ENCODE measurements around the gene EPS8L3. TPM values are rescaled to one million over a fixed set of nuclear protein-coding genes. Genes with fewer than 3 reads are reported as not detected.

EPS8L3 gene
- total RNA-seq, 1 experiment from 2014 or later, result 0.17 TPM

Other genes starting within 250 kb of the EPS8L3 start
- 0.42 to 0.73 TPM (median 0.44 TPM) in 3 replicates for gene GPR61, start 224.1 kb downstream of the EPS8L3 start, total RNA-seq (2021)
- gene GNAI3, start 215.3 kb downstream of the EPS8L3 start, total RNA-seq (2021), result 7.1 to 7.2 TPM (median 7.1 TPM) in 3 replicates
- 0.14 TPM in 1 of 3 replicates, not detected in the others for gene GNAT2, start 144.3 kb downstream of the EPS8L3 start, total RNA-seq (2021)
- 51.8 to 79.8 TPM (median 60.0 TPM) in 3 replicates for gene AMPD2, start 144.1 kb downstream of the EPS8L3 start, total RNA-seq (2021)
- 16.4 to 18.1 TPM (median 16.7 TPM) in 3 replicates for gene GSTM4, start 107.8 kb downstream of the EPS8L3 start, total RNA-seq (2021)
- 12.9 to 15.4 TPM (median 15.3 TPM) in 3 replicates for gene GSTM2, start 95.9 kb downstream of the EPS8L3 start, total RNA-seq (2021)
- not detected in 3 replicates for gene GSTM1, start 76.1 kb downstream of the EPS8L3 start, total RNA-seq (2021)
- gene GSTM5, start 51.7 kb downstream of the EPS8L3 start, total RNA-seq (2021), result 0.09 to 0.16 TPM (median 0.11 TPM) in 3 replicates
- 2.2 to 3.5 TPM (median 3.3 TPM) in 3 replicates for gene GSTM3, start 22.9 kb downstream of the EPS8L3 start, total RNA-seq (2021)
- gene CSF1, start 146.9 kb upstream of the EPS8L3 start, total RNA-seq (2021), result 2.5 to 3.3 TPM (median 3.0 TPM) in 3 replicates
- 92.1 to 99.4 TPM (median 98.6 TPM) in 3 replicates for gene AHCYL1, start 220.8 kb upstream of the EPS8L3 start, total RNA-seq (2021)